Measurements from ENCODE around the gene CYP19A1.
"Not testable (repeated sequence)": the region's sequence is repeated elsewhere in the genome, so short reads cannot be mapped to it uniquely, and the experiment has no call there.

The CYP19A1 gene

GRCh38 chr15:51307325-51307724 is 31.1 kb downstream of the CYP19A1 start:
- H3K27me3 Mint-ChIP-seq: no peaks in the 10 kb centered on the region
- H3K9me3 Mint-ChIP-seq (ENCODE audit: low read depth): no peaks in the 10 kb centered on the region
- no peaks in the 10 kb centered on the region for H3K4me1 Mint-ChIP-seq (ENCODE audit: low read depth)
- H3K36me3 Mint-ChIP-seq: no peaks in the 10 kb centered on the region
- no peak overlapping the region for H3K4me3 Mint-ChIP-seq
- H3K27ac Mint-ChIP-seq: no peak overlapping the region

DNA sequence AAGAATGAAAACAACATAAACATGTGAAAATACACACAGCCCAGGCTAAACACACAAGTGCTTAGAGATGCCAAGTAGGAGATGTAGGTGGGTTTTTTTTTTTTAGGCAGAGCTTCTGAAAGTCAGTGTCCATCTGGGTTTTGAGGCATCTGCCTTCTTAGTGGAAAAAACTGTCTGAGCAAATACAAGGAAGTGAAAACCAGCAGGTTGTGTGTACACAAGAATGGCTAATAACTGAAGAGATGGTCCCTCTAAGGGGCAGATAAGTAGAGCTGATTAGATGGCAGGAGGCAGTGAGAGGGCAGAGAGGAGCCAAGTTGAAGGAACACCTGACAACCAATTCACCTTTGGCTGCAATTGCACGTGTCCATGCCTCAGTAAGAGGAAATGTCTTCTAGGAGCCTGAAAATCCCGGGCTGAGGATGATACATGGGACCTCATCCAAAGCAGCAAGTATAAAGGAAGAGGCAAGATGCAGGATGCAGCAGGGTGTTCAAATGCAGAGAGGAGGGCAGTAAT is 34.9 kb downstream of the CYP19A1 start:
- no peak overlapping the region for H3K27ac Mint-ChIP-seq
- H3K4me3 Mint-ChIP-seq: no peak overlapping the region
- peaks cover 4% of the 10 kb centered on the region for H3K27me3 Mint-ChIP-seq
- no peaks in the 10 kb centered on the region for H3K36me3 Mint-ChIP-seq
- no peaks in the 10 kb centered on the region for H3K4me1 Mint-ChIP-seq (ENCODE audit: low read depth)
- no peaks in the 10 kb centered on the region for H3K9me3 Mint-ChIP-seq (ENCODE audit: low read depth)

GRCh38 chr15:51302480-51302879 is 35.9 kb downstream of the CYP19A1 start:
- Mint-ChIP-seq H3K4me1 (ENCODE audit: low read depth) (no peaks in the 10 kb centered on the region), H3K9me3 (ENCODE audit: low read depth) (no peaks in the 10 kb centered on the region), H3K27me3 (peaks cover 4% of the 10 kb centered on the region), H3K4me3 (no peak overlapping the region), H3K36me3 (no peaks in the 10 kb centered on the region), H3K27ac (no peak overlapping the region)

DNA sequence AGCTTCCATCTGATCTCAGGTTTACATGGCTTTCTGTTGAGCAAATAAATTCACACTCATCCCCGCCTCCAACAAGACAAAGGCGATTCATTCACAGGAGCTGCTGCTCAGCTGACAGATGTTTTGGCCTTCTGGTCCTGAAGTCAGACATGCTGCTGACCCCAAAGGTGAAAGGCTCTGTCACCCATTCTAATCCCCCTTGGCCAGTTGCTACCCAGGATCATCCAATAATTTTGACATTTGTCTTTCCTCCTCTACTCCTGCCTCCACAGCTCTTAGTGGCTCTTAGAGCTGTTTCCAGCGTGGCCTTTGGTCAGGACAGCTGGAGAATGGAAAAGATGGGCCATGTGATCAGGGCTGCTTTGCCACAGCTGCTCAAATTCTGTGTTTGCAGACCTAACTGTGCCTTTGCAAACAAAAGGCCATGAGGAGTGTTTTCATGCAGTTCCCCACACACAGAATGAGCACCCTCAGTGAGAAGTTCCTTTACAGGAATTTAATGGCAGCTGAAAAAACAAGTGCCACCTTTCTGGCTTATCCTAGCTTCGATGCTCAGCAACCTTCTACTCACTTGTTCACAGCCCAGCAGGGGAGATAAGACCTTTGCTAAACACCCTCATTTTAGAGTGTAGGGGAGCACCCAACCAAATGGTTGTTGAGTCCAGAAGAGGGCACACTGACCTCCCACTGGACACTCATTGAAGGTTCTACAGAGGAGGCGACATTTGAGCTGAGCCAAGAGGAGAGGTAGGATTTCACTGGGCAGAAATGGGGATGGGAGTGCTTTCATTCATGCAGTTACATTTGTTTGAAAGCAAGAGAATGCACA is 39.0 kb downstream of the CYP19A1 start:
- H3K27ac Mint-ChIP-seq: no peak overlapping the region
- H3K27me3 Mint-ChIP-seq: peaks cover 7% of the 10 kb centered on the region
- H3K36me3 Mint-ChIP-seq: no peaks in the 10 kb centered on the region
- H3K9me3 Mint-ChIP-seq (ENCODE audit: low read depth): no peaks in the 10 kb centered on the region
- H3K4me1 Mint-ChIP-seq (ENCODE audit: low read depth): no peaks in the 10 kb centered on the region
- no peak overlapping the region for H3K4me3 Mint-ChIP-seq

GRCh38 chr15:51298620-51299019 is 39.8 kb downstream of the CYP19A1 start:
- no peaks in the 10 kb centered on the region for H3K9me3 Mint-ChIP-seq (ENCODE audit: low read depth)
- no peak overlapping the region for H3K27ac Mint-ChIP-seq
- no peaks in the 10 kb centered on the region for H3K4me1 Mint-ChIP-seq (ENCODE audit: low read depth)
- H3K36me3 Mint-ChIP-seq: no peaks in the 10 kb centered on the region
- H3K27me3 Mint-ChIP-seq: peaks cover 7% of the 10 kb centered on the region
- H3K4me3 Mint-ChIP-seq: no peak overlapping the region

- no peaks in the 10 kb centered on the region for H3K36me3 Mint-ChIP-seq
- peaks cover 7% of the 10 kb centered on the region for H3K27me3 Mint-ChIP-seq
- H3K4me3 Mint-ChIP-seq: no peak overlapping the region
- H3K27ac Mint-ChIP-seq: no peak overlapping the region
- no peaks in the 10 kb centered on the region for H3K4me1 Mint-ChIP-seq (ENCODE audit: low read depth)
- peaks cover 7% of the 10 kb centered on the region for H3K9me3 Mint-ChIP-seq (ENCODE audit: low read depth)
These were observed 47.7 kb downstream of the CYP19A1 start for GRCh38 chr15:51290720-51291119.

DNA sequence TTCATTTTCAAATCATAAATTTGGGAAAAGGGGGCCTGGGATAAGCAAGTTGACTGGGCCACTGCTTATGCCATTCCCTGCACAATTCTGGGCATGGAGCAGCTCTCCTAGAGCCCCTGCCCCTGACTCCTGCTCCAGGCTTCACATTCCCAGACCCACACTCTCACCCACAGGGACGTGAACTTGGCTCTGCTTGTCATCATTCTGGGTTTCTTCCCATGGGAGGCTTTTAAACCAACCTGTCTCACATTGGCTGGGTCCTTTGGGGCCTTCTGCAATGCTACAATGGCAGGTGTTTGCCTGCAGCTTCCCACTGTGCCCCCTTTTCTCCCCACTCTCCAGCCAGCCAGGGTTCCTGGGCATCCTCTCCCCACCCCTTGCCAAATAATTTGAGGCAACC is 49.1 kb downstream of the CYP19A1 start:
- Mint-ChIP-seq H3K4me1 (ENCODE audit: low read depth) (no peaks in the 10 kb centered on the region), H3K4me3 (no peak overlapping the region), H3K27ac (no peak overlapping the region), H3K36me3 (no peaks in the 10 kb centered on the region), H3K27me3 (peaks cover 8% of the 10 kb centered on the region), H3K9me3 (ENCODE audit: low read depth) (peaks cover 7% of the 10 kb centered on the region)

- no peak overlapping the region for H3K27ac Mint-ChIP-seq
- peaks cover 8% of the 10 kb centered on the region for H3K27me3 Mint-ChIP-seq
- H3K36me3 Mint-ChIP-seq: no peaks in the 10 kb centered on the region
- no peaks in the 10 kb centered on the region for H3K4me1 Mint-ChIP-seq (ENCODE audit: low read depth)
- H3K4me3 Mint-ChIP-seq: no peak overlapping the region
- peaks cover 7% of the 10 kb centered on the region for H3K9me3 Mint-ChIP-seq (ENCODE audit: low read depth)
These were observed 50.0 kb downstream of the CYP19A1 start for GRCh38 chr15:51288143-51289065.

- H3K36me3 Mint-ChIP-seq: no peaks in the 10 kb centered on the region
- H3K4me1 Mint-ChIP-seq (ENCODE audit: low read depth): no peaks in the 10 kb centered on the region
- H3K27ac Mint-ChIP-seq: no peak overlapping the region
- peaks cover 11% of the 10 kb centered on the region for H3K27me3 Mint-ChIP-seq
- peaks cover 7% of the 10 kb centered on the region for H3K9me3 Mint-ChIP-seq (ENCODE audit: low read depth)
- H3K4me3 Mint-ChIP-seq: no peak overlapping the region
These were observed 51.6 kb downstream of the CYP19A1 start for GRCh38 chr15:51286816-51287215.

GRCh38 chr15:51285399-51285798 is 53.0 kb downstream of the CYP19A1 start:
- H3K4me1 Mint-ChIP-seq (ENCODE audit: low read depth): no peaks in the 10 kb centered on the region
- H3K9me3 Mint-ChIP-seq (ENCODE audit: low read depth): no peaks in the 10 kb centered on the region
- no peaks in the 10 kb centered on the region for H3K36me3 Mint-ChIP-seq
- no peak overlapping the region for H3K27ac Mint-ChIP-seq
- H3K27me3 Mint-ChIP-seq: peaks cover 9% of the 10 kb centered on the region
- H3K4me3 Mint-ChIP-seq: no peak overlapping the region

GRCh38 chr15:51284871-51285270 is 53.5 kb downstream of the CYP19A1 start:
- Mint-ChIP-seq H3K27me3 (peaks cover 9% of the 10 kb centered on the region), H3K27ac (no peak overlapping the region), H3K4me1 (ENCODE audit: low read depth) (no peaks in the 10 kb centered on the region), H3K4me3 (no peak overlapping the region), H3K9me3 (ENCODE audit: low read depth) (no peaks in the 10 kb centered on the region), H3K36me3 (no peaks in the 10 kb centered on the region)

DNA sequence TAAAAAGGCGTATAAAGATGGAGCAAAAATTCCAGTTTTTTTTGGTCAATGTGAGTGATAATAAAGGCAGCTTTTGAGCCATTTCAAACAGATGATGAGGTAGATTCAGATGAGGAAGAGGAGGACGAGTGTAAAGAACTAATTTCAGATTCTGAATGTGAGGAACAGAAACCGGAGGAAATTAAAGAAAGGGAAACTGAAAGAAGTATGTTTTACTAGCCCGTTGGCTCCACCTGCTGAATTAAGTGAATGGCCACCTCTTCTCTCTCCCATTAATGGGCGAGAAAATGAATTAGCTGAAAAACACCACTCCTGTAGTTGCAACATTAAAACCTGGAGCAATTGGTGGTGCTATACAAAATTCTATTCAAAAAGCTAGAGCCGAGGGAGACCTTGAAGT is 55.4 kb downstream of the CYP19A1 start:
- H3K27me3 Mint-ChIP-seq: peaks cover 7% of the 10 kb centered on the region
- no peak overlapping the region for H3K27ac Mint-ChIP-seq
- no peaks in the 10 kb centered on the region for H3K36me3 Mint-ChIP-seq
- H3K4me1 Mint-ChIP-seq (ENCODE audit: low read depth): no peaks in the 10 kb centered on the region
- H3K4me3 Mint-ChIP-seq: no peak overlapping the region
- H3K9me3 Mint-ChIP-seq (ENCODE audit: low read depth): no peaks in the 10 kb centered on the region

- not testable (repeated sequence) for H3K4me3 Mint-ChIP-seq; H3K36me3 Mint-ChIP-seq; H3K27me3 Mint-ChIP-seq; H3K4me1 Mint-ChIP-seq (ENCODE audit: low read depth); H3K9me3 Mint-ChIP-seq (ENCODE audit: low read depth); H3K27ac Mint-ChIP-seq
These were observed 56.2 kb downstream of the CYP19A1 start for GRCh38 chr15:51282241-51282640.

GRCh38 chr15:51281368-51281967 is 56.9 kb downstream of the CYP19A1 start:
- Mint-ChIP-seq H3K4me3 (no peak overlapping the region), H3K36me3 (no peaks in the 10 kb centered on the region), H3K4me1 (ENCODE audit: low read depth) (no peaks in the 10 kb centered on the region), H3K9me3 (ENCODE audit: low read depth) (no peaks in the 10 kb centered on the region), H3K27me3 (peaks cover 10% of the 10 kb centered on the region), H3K27ac (no peak overlapping the region)

DNA sequence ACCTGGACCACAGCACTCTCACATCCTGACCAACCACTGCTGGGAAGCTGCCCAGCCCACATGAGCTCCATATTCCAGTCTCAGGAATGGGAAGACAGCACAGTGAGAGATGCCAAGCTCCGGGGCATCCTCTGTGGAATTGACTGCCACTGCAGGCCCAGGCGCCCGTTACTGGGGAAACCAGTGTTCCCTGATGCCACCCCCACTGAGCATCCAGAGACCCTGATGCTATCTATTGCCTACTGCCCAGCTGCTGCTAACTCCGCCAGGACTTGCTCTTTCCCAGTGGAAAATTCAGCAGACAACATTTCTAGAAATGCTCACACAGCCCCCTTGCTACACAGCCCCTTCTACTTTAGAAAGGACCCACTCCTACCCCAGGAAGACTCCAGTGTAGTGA is 57.6 kb downstream of the CYP19A1 start:
- no peaks in the 10 kb centered on the region for H3K36me3 Mint-ChIP-seq
- H3K27me3 Mint-ChIP-seq: peaks cover 10% of the 10 kb centered on the region
- no peaks in the 10 kb centered on the region for H3K9me3 Mint-ChIP-seq (ENCODE audit: low read depth)
- H3K4me3 Mint-ChIP-seq: no peak overlapping the region
- no peaks in the 10 kb centered on the region for H3K4me1 Mint-ChIP-seq (ENCODE audit: low read depth)
- no peak overlapping the region for H3K27ac Mint-ChIP-seq

Measured in activated naive CD8-positive, alpha-beta T cell (primary cell).